Vagina (tissue), 2 donors: ENCODE data around the gene ERF.

ENCODE experiments used
- CTCF ChIP-seq, 3 experiments: fragments of 450-650 bp in 2 of 3; fragments of 200-600 bp in 1 of 3; sonication (generic) in 1 of 3; IDR thresholded peaks; one replicate each; pipeline ENCODE4 v1.5.1; 2017 to 2019; ENCODE audit warnings: antibody characterized with exemption in 3 of 3, mild to moderate bottlenecking in 2 of 3, moderate library complexity in 2 of 3
- POLR2A ChIP-seq, 2 donors: fragments of 450-650 bp; IDR thresholded peaks; one replicate each; pipeline ENCODE4 v1.6.1; 2017; ENCODE audit warnings: antibody characterized with exemption in 2 of 2, mild to moderate bottlenecking in 2 of 2, moderate library complexity in 2 of 2

- TF ChIP-seq CTCF (IDR thresholded peaks at IDR 0.05) (no peak), POLR2A (IDR thresholded peaks at IDR 0.05) (no peak)
Observed at GRCh38 chr19:42284591-42285341, 29.8 kb upstream of the ERF start.
